C4-2B (cell line): ENCODE measurements around the gene IWS1.

Experiments used
- CTCF ChIP-seq: fragments of 450-650 bp; conservative IDR thresholded peaks from 2 replicates; pipeline ENCODE4 v1.5.1; 2017; ENCODE audit warnings: mild to moderate bottlenecking
- ZFX ChIP-seq: fragments of 450-650 bp; IDR thresholded peaks from 2 replicates; pipeline ENCODE4 v1.6.1; 2017

- TF ChIP-seq CTCF (no peak), ZFX (no peak)
Measured at GRCh38 chr2:127573771-127574170, 47.5 kb upstream of the IWS1 start.
